GM12864 (cell line): ENCODE data around the gene SARM1.

Experiments
- DNase-seq: peaks from one replicate; pipeline ENCODE4 v3.0.0-alpha.2; 2011; ENCODE audit warnings: low read depth
- H3K4me3 ChIP-seq: 2 replicates; pipeline ENCODE4 v1.5.1; 2011; ENCODE audit warnings: mild to moderate bottlenecking, low read depth, low read length, control low read depth
- CTCF ChIP-seq: IDR thresholded peaks from 2 replicates; pipeline ENCODE4 v1.5.1; 2011; ENCODE audit warnings: low read depth, mild to moderate bottlenecking, moderate library complexity, low read length, control low read depth, inconsistent platforms; ENCODE audit errors: missing control alignments

SARM1 gene

GRCh38 chr17:28405632-28406472 lies 34.4 kb downstream of the SARM1 start, which contains the start of gene SLC46A1:
TSS of gene SLC46A1 (minus strand) at chr17:28406212. CDS start at chr17:28406114, 98 bp downstream.
- H3K4me3 ChIP-seq, result peak within 1 kb of the TSS; percentile 86
- no peak for DNase-seq
- no peak for TF ChIP-seq CTCF

- no peak for TF ChIP-seq CTCF
- DNase-seq, result no peak
- H3K4me3 ChIP-seq, result peak overlapping the region; percentile 86
Measured at GRCh38 chr17:28406473-28406814, 35.0 kb downstream of the SARM1 start.

GRCh38 chr17:28407130-28407973 lies 35.9 kb downstream of the SARM1 start:
- TF ChIP-seq CTCF, result no peak
- H3K4me3 ChIP-seq, result no peak overlapping the region
- DNase-seq, result no peak

DNA sequence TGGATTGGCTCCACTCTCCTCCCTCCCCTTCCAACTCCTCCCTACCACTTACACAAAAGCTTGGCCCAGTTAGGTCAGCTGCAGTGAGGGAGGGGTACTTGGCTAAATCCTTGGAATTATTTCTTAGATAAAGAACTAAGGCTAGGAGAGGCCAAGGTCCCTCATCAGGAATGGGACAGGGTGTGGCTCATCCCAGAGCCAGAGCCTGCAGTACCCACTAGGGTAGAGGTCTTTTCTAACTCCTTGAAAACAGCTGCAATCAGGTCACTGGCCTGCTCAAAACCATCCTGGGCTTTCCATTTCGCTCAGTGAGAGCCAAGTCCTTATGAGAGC lies 36.4 kb downstream of the SARM1 start:
- DNase-seq, result no peak
- no peak overlapping the region for H3K4me3 ChIP-seq
- no peak for TF ChIP-seq CTCF

DNA sequence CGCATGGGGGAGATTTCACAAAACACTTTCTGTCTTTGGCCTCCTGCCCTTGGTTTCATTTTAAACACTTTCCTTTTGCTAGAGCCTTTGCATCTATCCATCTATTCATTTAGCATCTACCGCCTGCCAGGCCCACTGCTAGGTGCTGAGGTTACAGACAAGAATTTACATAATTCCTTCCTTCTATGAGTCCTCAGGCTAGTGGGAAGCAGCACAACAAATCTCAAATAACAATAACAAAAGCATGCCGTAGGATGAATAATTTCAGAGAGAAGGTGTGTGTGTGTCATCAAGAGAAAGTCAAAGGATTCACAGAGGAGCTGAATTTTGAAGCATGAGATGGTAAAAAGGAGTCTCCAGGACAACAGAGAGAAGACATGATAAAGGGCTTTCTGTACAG lies 40.6 kb downstream of the SARM1 start:
- TF ChIP-seq CTCF, result no peak
- no peak for DNase-seq
- no peak overlapping the region for H3K4me3 ChIP-seq

DNA sequence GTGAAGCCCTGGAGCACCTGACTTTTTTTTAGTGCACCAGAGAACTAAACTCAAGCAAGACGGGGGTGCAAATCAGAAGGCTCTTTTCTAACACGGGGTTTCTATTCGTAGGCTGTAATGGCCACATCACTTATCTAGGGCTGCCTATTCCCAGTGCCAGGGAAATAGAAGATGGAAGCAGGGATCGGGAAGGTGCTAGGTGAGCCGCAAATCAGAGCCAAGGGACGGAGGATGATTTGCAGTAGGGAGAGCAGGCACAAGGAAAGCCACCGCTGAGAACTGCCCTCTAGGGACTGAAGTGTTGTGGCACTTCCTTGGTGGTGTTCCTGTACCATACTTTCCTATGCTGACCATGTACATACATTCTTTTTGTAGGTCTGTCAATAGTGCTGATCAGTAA lies 42.3 kb downstream of the SARM1 start:
- no peak overlapping the region for H3K4me3 ChIP-seq
- DNase-seq, result no peak
- no peak for TF ChIP-seq CTCF
